Stomach (tissue), 9 donors: ENCODE results near the gene ZNF462. TPM values are rescaled to one million over a fixed set of nuclear protein-coding genes. Genes with fewer than 3 reads are reported as not detected.

Experiments
- DNase-seq, 2 donors: peaks; one replicate each; pipeline versions ENCODE4 v3.0.0 to v3.0.0-alpha.2; 2013 to 2019
- H3K27ac ChIP-seq, 5 donors: fragments of 200-600 bp in 4 of 5; sonication (generic) in 4 of 5; one replicate each; pipeline ENCODE4 v1.5.1; 2013 to 2019; ENCODE audit warnings: mild to moderate bottlenecking in 1 of 5, moderate library complexity in 1 of 5
- H3K27me3 ChIP-seq, 3 donors: fragments of 200-600 bp; sonication (generic); one replicate each; pipeline ENCODE4 v1.5.1; 2017 to 2019; ENCODE audit warnings: mixed run types in 1 of 3
- H3K36me3 ChIP-seq, 4 donors: fragments of 200-600 bp; sonication (generic); 1 replicate in 3 of 4; 2 replicates in 1 of 4; pipeline ENCODE4 v1.5.1; 2016 to 2019
- H3K4me1 ChIP-seq, 4 donors: fragments of 200-600 bp; sonication (generic); one replicate each; pipeline ENCODE4 v1.5.1; 2016 to 2019
- H3K4me3 ChIP-seq, 4 donors: fragments of 200-600 bp; sonication (generic) in 3 of 4; one replicate each; pipeline ENCODE4 v1.5.1; 2016 to 2019; ENCODE audit warnings: mild to moderate bottlenecking in 1 of 4
- H3K9me3 ChIP-seq, 4 donors: fragments of 200-600 bp; sonication (generic); one replicate each; pipeline ENCODE4 v1.5.1; 2016 to 2019
- CTCF ChIP-seq, 7 experiments: fragments of 450-650 bp in 4 of 7; fragments of 200-600 bp in 3 of 7; sonication (generic) in 3 of 7; IDR thresholded peaks; one replicate each; pipeline ENCODE4 v1.5.1; 2016 to 2019; ENCODE audit warnings: antibody characterized with exemption in 7 of 7, control low read depth in 2 of 7, mild to moderate bottlenecking in 1 of 7
- EP300 ChIP-seq: sonication (generic); formaldehyde crosslinking; IDR thresholded peaks from one replicate; pipeline ENCODE4 v1.6.1; 2017; ENCODE audit warnings: antibody characterized with exemption
- POLR2A ChIP-seq, 4 donors: fragments of 450-650 bp; IDR thresholded peaks; one replicate each; pipeline ENCODE4 v1.6.1; 2016; ENCODE audit warnings: antibody characterized with exemption in 4 of 4, control low read depth in 2 of 4, mild to moderate bottlenecking in 1 of 4, moderate library complexity in 1 of 4
- POLR2AphosphoS5 ChIP-seq, 3 donors: sonication (generic); formaldehyde crosslinking; IDR thresholded peaks; one replicate each; pipeline ENCODE4 v1.6.1; 2016; ENCODE audit warnings: antibody characterized with exemption in 3 of 3
- WGBS, 5 donors: extraction: QIAGEN DNeasy Blood & Tissue Kit in 3 of 5; methylation state at CpG; one replicate each; pipeline versions ENCODE4 v1.1.5 to v1.1.7; 2013 to 2018; 5-methylcytosine and 5-hydroxymethylcytosine counted together
- intact Hi-C: fragments of 100-400 bp; cut with DNase I; formaldehyde crosslinking; loops from one replicate; pipeline ENCODE4 v1.15.1; 2023; ENCODE audit warnings: low total_unique reads
- polyA plus RNA-seq, 3 donors: library from polyadenylated mRNA; stranded (reverse); fragments of 200-250 nt; gene quantifications; one replicate each; pipeline ENCODE4 v1.2.3, GENCODE V29; 2013
- total RNA-seq, 5 donors: library from RNA; depleted of rRNA; stranded (reverse); fragments of >200 nt; gene quantifications; one replicate each; pipeline versions ENCODE4 v1.1.0 to v1.2.3, GENCODE V29; 2014 to 2016
- donor health status: healthy with polysubstance abuse.
- donor health status: Bipolar disorder and iron deficiency.
- donor health status: healthy.

ZNF462 gene
- total and polyA plus RNA-seq, 8 donors, result 0.50 to 60.1 (median 10.1) TPM

- Histone ChIP-seq H3K27ac (peak overlapping the region in 3 of 5 donors; percentile 10 to 69 (median 61)), H3K9me3 (no peaks in the 10 kb centered on the region), H3K4me1 (peaks cover 0 to 45% (median 15%) of the 10 kb centered on the region in 4 donors), H3K4me3 (no peak overlapping the region), H3K27me3 (no peaks in the 10 kb centered on the region), H3K36me3 (no peaks in the 10 kb centered on the region)
- intact Hi-C loops, result no loop called here
- TF ChIP-seq POLR2AphosphoS5 (IDR thresholded peaks at IDR 0.05) (peak in 1 of 3 donors; percentile 21), POLR2A (IDR thresholded peaks at IDR 0.05) (no peak)
- no peak for DNase-seq
- WGBS, 5 donors, result 64 to 85% (median 75%) methylated on average over 6 of the region's 6 CpGs
Measured at GRCh38 chr9:106880863-106881262, 17.9 kb downstream of the ZNF462 start.

- Histone ChIP-seq H3K4me1 (peaks cover 0 to 33% (median 13%) of the 10 kb centered on the region in 4 donors), H3K36me3 (no peaks in the 10 kb centered on the region), H3K4me3 (no peak overlapping the region), H3K27me3 (no peaks in the 10 kb centered on the region), H3K27ac (no peak overlapping the region), H3K9me3 (no peaks in the 10 kb centered on the region)
- peak in 1 of 2 donors; percentile 64 for DNase-seq
- intact Hi-C loops, result no loop called here
- WGBS, 5 donors, result 56 to 77% (median 67%) methylated on average over 4 of the region's 4 CpGs
- TF ChIP-seq EP300 (no peak), POLR2A (IDR thresholded peaks at IDR 0.05) (no peak), CTCF (IDR thresholded peaks at IDR 0.05) (no peak), POLR2AphosphoS5 (IDR thresholded peaks at IDR 0.05) (no peak)
Measured at GRCh38 chr9:106883030-106883429, 20.1 kb downstream of the ZNF462 start.

GRCh38 chr9:106883626-106884190 lies 20.7 kb downstream of the ZNF462 start:
- Histone ChIP-seq H3K9me3 (no peaks in the 10 kb centered on the region), H3K36me3 (no peaks in the 10 kb centered on the region), H3K4me3 (no peak overlapping the region), H3K27ac (no peak overlapping the region), H3K4me1 (peaks cover 0 to 28% (median 10%) of the 10 kb centered on the region in 4 donors), H3K27me3 (no peaks in the 10 kb centered on the region)
- no peak for DNase-seq
- 90 to 95% (median 95%) methylated on average over 2 of the region's 2 CpGs for WGBS, 5 donors
- no peak for TF ChIP-seq EP300
- no peak for TF ChIP-seq POLR2AphosphoS5 (IDR thresholded peaks at IDR 0.05)
- no peak for TF ChIP-seq POLR2A (IDR thresholded peaks at IDR 0.05)
- TF ChIP-seq CTCF (IDR thresholded peaks at IDR 0.05), result no peak
- intact Hi-C loops, result no loop called here

GRCh38 chr9:106885451-106885850 lies 22.5 kb downstream of the ZNF462 start:
- no peak for TF ChIP-seq POLR2AphosphoS5 (IDR thresholded peaks at IDR 0.05)
- TF ChIP-seq POLR2A (IDR thresholded peaks at IDR 0.05), result no peak
- no peak for TF ChIP-seq CTCF (IDR thresholded peaks at IDR 0.05)
- no peak for TF ChIP-seq EP300
- intact Hi-C loops, result no loop called here
- no peak overlapping the region for H3K27ac ChIP-seq
- peaks cover 0 to 28% (median 5%) of the 10 kb centered on the region in 4 donors for H3K4me1 ChIP-seq
- WGBS, 5 donors, result 59 to 79% (median 68%) methylated on average over 2 of the region's 2 CpGs
- DNase-seq, result no peak
- H3K27me3 ChIP-seq, result no peaks in the 10 kb centered on the region
- H3K36me3 ChIP-seq, result no peaks in the 10 kb centered on the region
- H3K4me3 ChIP-seq, result no peak overlapping the region
- H3K9me3 ChIP-seq, result no peaks in the 10 kb centered on the region
